B cell (primary cell): ENCODE results near the gene EHD4.

Experiments used
- EZH2 ChIP-seq: IDR thresholded peaks from 2 replicates; pipeline ENCODE4 v1.6.1; 2012; ENCODE audit warnings: borderline replicate concordance, low read depth, mild to moderate bottlenecking, moderate library complexity, low read length; ENCODE audit not compliant: insufficient read depth, poor library complexity, severe bottlenecking
- TF ChIP-seq, protein P1 (sequence below): fragments of 200-600 bp; IDR thresholded peaks from one replicate; pipeline ENCODE4 v1.8.0; 2022; ENCODE audit warnings: antibody characterized with exemption, mild to moderate bottlenecking

DNA sequence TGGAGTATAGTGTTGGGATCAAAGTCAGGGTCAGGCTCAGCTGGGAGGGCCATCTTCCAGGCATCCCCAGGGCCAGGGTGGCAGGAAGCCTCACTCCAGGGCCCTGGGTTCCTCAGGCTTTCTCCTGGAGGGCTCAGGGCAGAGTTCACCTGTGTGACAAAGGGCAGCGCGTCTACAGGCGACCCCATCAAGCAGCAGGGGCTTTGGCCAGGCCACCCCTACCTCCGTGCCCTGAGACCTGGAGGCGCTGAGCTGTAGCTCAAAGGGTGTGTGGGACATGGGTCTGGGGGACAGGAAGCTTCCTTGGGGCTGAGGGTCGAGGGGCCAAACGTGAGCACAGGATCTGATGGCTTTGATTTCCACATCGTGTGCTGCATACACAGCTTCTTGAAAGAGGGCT, 91.3 kb downstream of the EHD4 start:
- TF ChIP-seq, protein P1, sequence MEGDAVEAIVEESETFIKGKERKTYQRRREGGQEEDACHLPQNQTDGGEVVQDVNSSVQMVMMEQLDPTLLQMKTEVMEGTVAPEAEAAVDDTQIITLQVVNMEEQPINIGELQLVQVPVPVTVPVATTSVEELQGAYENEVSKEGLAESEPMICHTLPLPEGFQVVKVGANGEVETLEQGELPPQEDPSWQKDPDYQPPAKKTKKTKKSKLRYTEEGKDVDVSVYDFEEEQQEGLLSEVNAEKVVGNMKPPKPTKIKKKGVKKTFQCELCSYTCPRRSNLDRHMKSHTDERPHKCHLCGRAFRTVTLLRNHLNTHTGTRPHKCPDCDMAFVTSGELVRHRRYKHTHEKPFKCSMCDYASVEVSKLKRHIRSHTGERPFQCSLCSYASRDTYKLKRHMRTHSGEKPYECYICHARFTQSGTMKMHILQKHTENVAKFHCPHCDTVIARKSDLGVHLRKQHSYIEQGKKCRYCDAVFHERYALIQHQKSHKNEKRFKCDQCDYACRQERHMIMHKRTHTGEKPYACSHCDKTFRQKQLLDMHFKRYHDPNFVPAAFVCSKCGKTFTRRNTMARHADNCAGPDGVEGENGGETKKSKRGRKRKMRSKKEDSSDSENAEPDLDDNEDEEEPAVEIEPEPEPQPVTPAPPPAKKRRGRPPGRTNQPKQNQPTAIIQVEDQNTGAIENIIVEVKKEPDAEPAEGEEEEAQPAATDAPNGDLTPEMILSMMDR: no peak
- TF ChIP-seq EZH2: no peak
